NCI-H510A treated with DMSO at 0.1 percent for 48 hours (cell line): ENCODE results near the gene SPATA13.

Experiments
- DNase-seq: peaks from one replicate; lab custom pipeline; 2025; lab: John Stamatoyannopoulos, UW

The SPATA13 gene

DNA sequence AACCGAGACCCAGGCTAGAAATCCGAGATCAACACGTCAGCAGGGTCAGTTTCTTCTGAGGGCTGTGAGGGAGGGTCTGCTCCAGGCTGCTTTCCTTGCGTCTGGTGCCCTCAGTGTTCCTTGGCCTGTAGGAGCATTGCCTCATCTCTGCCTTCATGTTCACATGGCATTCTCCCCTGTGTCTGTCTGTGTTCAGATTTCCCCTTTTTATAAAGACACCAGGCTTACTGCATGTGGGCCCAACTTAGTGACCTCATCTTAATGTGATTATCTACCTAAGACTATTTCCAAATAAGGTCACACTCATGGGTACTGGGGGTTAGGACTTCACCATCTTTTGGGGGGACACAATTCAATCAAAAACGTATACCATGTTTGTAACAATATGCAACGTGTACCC lies 91.6 kb downstream of the SPATA13 start:
- no peak for DNase-seq

DNA sequence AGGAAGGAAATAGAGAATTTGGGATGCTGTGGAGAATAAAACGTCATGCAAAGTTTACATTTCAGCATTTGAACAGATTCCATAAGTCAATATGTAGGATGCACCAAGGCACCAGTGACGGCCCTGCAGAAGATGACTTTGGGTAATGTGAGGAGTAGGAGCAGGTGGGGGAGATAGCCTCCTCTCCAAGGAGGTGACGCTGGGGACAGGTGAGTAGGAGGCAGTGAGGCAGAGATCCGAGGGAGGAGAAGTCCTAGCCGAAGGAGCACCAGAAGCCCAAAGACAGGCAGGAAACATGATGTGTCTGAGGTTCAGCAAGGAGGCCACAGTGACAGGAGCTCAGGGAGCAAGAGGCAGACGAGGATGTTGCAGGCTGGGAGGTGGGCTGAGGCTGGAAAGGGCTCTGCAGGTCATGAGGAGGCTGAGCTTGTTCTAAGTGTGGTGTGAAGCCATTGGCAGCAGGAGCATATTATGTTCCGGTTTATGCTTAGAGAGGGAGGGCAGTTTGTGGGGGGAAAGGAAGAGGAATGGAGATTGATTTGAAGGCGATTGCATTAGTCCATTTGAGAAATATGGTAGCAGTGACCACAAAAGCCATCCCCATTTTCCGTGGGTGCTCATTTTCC lies 93.1 kb downstream of the SPATA13 start:
- DNase-seq: no peak

DNA sequence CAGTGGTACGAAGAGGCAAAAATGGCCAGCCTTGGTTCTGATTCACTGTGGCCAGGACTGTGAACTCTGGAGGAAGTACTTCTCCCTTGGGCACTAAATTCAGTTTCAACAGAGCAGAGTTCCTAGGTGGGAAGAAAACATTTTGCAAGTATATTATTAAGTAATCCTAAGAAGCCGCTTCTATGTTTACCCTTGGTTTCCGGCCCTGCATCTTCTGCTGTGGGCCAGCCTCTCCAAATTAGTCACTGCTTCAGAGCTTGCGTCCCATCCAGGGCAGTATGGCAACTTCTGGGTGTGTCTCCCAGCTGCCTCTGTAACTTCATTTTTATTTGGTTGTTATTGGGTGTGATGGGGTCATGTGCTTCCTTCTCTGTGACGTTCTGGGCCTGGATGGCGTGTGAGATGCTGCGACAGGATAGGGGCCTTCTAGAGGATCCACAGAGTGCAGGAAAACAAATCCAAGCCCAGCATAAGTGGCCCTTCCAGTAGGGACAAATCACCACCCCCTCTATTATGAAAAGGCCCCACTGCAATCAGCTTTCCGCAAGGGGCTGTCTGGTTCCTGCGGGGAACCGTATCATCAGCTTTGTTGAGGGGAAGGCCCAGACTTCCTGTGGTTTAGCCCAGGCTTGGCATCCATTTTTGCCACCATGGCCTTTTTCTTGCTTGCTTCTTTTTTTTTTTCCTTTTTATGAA lies 93.8 kb downstream of the SPATA13 start:
- no peak for DNase-seq

DNA sequence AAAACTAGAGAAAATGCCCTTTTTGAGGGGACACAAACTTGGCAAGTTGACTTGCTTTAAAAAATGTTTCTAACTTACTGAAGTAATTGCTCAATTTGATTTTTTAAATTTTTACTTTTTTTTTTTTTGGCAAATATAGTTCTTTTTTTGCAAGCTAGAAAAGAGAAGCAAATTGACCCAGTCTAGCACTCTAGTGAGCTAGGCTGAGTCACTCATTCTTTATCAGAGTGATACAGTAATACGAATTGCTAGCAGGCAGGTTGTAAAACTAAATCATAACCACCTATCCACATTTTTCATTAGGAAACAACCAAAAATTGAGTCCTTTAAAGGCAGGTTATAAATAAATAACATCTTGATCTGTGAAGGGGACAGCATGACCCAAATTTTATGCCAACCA lies 97.0 kb downstream of the SPATA13 start:
- no peak for DNase-seq

DNA sequence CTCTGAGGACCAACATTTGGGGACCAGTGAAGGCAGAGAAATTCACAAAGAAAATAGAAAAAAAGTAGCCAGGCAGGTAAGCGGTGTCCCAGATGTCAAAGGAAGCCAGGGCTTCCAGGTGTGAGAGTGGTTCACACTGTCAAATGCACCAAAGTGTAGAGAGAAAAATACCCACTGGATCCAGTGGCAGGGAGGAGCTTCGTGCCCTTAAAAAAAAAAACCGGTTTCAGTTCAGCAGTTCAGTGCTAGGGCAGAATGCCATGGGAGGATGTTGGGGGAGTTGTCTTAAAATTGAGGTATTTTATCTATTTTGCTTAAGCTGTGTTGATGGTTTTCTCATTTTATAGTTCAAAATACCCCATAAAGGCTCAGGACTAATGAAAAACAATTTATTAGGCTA lies 101.0 kb downstream of the SPATA13 start:
- DNase-seq: no peak

DNA sequence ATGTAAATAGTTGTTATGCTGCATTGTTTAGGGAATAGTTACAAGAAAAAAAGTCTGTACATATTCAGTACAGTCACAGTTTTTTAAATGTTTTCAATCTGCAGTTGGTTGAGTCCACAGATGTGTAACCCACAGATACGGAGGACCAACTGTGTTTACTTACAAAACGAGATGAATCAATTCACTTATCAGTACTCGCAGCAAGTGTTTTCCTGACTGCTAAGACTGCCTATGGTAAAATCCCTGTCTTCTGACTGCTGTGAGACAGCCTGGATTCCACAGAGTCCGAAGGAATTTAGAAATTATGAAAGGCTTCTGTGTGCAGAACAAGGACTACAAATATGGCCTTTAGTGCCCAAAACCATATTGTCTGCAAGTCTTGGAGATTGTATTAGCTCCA lies 103.1 kb downstream of the SPATA13 start:
- DNase-seq: no peak

DNA sequence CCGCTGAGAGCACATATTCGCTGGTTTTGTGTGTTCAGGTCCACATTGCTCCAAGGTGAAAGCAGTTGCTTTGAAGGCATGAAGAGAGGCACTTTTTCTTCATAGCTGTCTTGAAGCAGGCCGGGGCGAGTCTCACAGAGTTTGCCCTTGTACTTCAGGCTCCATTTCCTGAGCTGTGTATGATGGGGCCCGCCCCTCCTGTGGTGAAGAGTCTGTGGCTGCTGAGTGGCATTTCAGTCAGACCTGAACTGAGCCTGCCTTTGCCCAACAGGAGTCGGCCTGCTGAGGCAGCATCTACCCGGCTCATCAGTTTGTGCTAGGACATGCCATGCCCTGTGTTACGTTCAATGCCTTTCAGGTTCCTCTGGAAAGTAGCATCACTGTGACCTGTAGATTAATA lies 104.5 kb downstream of the SPATA13 start:
- no peak for DNase-seq

DNA sequence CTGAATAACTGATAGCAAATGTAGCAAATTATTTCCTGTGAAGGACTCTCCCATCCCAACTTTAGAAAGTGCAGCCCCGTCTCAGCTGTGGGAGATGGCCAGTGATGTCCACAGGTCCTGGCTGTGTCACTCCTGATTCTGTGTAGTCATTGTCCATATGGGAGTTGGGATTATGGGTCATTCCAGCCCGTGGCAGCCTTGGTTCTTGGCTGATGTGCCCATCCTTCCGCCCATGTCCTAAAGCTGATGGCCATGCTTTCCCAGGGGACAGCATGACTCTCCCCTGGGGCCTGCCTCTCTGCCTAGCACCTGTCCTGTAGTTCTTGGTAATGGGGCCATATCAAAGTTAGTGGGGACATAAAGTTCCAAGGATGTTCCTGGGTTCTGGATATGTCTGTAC lies 104.9 kb downstream of the SPATA13 start:
- DNase-seq: no peak

DNA sequence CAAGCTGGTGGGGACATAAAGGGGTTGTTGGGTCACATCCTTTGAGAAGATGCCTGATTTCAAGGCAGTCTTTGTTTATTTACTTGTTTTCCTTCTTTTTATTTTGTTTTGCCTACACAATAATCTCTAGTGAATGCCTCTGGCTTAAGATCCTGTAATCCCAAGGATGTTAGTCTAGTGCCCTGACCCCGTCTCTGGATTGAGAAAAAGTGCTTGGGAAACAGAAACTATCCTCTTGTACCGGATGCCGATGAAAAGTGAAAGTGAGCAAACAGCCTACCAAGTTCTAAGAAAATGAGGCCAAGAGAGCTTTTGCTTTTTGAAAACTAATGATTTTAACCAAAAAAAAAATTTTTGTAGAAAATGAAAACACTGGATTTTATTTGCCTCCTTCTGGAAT lies 106.8 kb downstream of the SPATA13 start:
- DNase-seq: no peak

DNA sequence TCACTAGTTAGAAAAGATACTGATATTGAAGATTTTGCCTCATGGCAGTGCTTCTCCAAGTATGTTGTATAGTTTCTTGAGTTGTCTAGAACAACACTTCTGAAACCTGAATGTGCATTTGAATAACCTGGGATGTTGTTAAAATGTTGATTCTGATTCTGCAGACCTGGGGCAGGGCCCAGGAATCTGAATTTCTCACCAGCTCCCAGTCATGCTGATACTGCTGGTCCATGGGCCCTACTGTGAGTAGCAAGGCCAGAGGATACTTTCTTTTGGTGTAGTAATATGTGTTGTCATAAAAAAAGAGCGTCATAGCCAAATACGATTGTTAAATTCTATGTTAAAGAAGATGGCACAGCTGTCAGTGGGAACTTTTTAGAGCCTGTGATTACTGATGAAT lies 107.3 kb downstream of the SPATA13 start:
- no peak for DNase-seq

DNA sequence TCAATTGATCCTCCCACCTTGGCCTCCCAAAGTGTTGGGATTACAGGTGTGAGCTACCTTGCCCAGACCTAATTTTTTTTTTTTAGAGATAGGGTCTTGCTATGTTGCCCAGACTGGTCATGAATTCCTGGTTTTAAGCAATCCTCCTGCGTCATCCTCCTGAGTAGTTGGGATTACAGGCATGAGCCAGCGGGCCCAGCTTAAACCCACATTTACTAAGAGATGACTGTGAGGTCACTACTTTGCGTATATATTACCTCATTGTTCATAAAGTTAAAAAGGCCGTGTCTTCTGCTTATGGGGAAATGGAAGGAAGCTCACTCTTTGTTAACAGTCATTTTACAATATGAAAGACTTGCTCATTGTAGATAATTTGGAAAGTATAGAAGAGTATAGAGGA lies 109.3 kb downstream of the SPATA13 start:
- DNase-seq: no peak

DNA sequence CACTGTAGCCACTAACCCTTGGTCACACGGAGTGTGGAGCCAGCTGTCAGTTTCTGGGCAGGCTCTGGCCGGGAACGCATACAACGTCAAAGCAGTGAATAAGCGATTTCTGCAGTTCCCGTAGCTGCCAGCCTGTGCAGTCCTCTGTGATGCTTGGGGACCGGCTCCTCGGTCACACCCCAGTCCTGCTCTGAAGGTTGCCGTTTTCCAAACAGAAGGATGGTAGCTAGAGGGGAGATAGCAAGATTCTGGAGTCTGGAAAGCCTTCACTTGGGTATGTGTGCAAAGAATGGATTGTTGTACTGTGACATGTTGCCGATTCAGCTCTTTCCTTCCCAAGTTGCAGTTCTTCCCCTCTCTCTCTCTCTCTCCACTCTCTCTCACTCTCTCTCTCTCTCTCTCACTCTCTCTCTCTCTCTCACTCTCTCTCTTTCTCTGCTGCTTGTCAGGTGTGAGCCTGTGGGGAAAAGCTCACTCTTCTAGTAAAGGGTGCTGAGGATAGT lies 110.2 kb downstream of the SPATA13 start:
- peak; percentile 4 for DNase-seq

DNA sequence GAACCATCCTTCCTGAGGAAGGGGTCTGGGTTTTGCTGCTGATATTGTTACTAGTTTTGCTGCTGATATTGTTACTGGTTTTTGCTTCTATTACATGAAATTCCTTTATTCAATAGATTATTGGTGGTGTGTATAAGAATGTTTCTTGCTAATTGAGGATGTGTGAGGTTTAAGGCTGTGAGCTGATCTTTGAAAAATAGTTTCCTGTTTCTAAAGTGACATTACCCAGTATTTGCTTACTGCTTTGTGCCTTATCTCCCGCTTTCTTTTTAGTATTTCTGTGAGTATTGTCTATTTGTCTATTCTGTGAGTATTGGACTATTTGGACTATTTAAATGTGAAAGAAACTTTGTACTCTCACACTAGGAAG lies 110.7 kb downstream of the SPATA13 start:
- DNase-seq: no peak

DNA sequence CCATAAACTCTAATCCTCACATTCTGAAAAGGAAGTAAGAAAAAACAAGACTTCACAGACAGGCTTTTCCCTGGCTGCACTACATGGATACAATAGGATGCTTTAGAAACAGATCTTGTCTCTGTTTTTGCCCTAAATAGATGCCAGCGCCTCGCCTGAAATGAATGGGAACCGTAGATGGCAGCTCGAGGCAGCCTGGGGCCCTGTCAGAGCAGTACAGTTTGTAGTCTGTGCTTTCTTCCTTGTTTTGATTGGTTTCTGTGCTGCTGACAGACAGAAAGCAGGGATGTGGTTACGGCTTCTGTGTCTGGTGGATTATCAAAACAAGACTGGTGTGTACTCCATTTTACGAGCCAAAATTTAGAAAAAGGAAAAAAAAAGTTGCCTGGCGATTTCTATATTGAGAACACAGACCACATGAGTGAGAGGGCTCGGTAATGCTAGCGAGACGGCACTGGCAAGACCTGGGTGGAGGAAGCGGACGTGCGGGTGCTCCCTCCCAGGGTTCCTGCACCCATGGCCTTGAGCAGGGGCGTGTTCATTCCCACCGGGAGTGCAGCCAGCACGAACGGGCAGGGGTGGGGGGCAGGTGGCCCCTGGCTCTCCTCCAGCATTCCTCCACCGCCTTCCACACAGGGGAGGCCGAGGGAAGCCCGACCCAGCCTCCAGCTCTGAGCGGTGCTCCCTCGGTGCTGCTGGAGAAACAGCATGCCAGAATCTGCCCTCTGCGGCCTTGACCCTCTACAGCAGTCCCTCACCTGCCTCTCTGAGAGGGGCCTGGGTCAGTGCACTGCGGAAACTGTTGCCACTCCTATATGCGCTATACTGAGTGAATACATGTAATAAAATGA lies 111.3 kb downstream of the SPATA13 start:
- no peak for DNase-seq

DNA sequence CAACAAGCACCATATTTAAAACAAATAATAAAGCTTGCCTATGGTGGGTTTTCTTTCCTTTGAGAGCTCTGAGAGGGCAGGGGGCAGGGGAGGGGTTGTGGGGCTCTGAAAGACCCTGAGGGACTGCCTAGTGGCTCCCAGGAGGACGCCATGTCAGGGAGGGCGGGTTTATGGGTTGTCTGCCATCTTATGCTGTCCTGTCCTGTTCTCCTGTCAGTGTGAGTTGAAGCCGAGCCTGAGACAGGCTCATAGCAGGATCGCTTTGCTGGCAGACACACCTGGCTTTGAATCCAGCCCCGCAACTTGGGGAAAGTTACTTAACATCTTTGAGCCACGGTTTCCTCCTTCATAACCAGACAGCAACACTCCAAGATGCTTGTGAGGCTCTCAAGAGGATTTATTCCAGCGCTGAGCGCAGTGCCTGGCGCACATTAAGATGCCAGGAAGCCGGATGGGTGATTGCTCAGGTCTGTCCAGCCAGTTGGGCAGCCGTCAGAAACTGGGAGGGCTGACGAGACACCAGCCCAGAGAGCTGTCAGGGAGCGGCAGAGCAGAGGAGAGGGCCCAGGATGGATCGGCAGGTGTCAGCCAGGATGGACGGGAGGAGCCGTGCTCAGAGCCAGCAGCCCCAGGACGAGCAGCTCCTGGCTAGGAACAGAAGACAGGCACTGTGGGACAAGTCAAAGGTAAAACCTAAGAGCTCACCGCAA lies 112.1 kb downstream of the SPATA13 start:
- DNase-seq: no peak

DNA sequence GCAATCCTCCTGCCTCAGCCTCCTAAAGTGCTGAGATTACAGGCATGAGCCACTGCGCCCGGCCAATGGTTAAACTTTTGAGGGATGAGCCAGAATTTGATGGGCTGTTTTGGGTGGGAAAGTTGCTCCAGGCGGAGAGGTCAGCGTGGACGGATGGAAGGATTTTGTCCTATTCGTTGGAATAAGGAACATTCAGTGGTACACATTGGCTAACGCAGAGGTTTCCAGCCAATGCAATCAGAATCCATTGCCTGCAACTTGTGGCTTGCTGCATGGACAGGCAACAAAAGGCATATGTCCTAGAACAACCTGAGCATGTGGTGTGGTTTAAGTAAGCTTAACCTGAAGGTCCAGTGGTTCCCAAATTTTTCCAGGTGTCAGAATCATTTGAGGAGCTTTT lies 113.4 kb downstream of the SPATA13 start:
- no peak for DNase-seq

DNA sequence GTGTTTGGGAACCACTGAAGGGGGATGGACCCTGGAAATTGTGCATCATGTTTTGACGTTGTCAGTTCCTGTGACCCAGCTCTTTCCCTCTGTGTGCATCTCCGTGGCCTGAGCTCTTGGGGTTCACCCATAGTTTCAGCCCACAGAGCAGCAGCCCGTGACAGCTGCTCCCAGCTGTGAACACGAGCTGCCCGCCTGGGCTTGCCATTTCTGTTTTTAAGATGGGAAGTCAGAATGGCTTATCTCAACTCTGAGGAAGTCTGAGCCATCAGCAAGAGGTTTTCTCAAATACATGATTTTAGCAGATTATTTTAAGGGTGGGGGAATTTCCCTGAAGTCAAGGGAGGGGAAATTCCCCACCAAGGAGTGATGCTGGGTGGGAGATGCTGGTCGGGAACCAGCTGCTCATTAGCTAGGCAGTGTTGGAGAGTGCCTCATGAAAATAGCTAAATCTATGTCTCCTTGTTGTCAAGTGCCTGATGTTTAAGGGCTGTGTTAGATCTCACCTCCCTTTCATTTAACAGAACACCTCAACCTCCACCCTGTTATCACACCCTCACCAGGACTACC lies 114.0 kb downstream of the SPATA13 start:
- DNase-seq: no peak

DNA sequence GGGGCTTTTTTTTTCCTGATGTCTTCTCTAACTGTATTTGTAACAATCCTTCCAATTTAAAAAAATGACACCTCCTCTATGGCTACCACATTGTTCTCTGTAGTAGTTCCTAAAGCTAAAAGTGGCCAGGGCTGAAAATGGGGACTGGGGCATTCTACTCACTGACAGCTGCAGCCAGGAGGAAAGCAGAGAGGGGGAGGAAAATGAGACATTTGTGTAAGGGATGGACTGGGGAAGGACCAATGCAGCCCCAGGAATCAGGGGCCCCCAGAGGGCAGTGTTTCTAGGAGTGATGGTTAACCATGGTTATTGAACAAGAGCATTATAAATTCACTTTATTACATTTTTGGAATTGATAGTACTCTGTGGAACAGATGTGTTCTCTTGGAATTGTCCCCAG lies 114.5 kb downstream of the SPATA13 start:
- DNase-seq: no peak

DNA sequence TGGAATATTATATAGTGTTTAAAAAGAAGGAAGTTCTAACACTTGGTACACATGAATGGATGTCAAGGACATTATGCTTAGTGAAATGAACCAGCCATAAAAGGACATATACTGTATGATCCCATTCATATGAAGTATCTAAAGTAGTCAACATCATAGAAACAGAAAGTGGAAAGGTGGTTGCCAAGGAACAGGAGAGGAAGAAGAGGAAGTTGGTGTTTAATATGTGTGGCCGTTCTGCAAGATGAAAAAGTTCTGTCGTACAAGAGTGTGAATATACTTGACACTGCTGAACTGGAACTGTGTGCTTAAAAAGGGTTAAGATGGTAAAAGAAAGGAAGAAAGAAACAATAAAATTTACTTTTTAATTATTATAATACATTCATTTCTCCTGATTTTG lies 115.8 kb downstream of the SPATA13 start:
- no peak for DNase-seq

DNA sequence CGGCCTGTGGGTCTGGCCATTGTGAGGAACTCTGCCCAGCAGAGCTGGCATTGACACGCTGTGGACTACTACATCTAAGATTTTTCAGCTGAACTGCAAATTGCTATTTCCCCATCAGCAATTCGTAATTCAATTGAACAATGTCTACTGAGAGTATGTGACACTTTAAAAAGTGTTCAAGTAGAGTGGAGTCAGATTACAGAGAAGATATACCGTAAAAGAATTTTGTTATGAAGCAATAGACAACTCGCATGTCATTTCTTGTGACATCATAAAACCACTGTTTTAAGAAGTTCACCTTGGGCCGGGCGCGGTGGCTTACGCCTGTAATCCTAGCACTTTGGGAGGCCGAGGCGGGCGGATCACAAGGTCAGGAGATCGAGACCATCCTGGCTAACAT lies 116.3 kb downstream of the SPATA13 start:
- no peak for DNase-seq

DNA sequence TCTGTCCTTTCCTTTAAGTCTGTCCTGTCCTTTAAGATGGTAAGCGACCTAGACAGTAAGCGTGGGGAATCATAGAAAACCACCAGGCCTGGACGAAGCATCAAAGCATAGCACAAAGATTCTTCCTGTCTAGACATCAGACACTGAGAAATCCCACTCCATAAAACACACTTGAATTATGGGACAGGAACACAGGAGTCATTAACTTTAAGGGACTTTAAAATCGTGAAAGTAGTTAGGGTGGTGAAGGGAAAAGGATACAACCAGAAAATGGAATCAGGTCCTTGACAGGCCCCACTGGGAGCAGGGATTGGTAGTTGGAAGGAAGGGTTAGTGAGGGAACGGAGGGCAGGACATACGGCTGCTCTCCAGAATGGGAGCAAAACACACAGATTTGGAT lies 117.2 kb downstream of the SPATA13 start:
- no peak for DNase-seq
